ENCODE results near the gene FCHO1.

Gene FCHO1

GRCh38 chr19:17821190-17821589, 69.9 kb downstream of the FCHO1 start, which contains the start of gene INSL3:
Gene INSL3 (minus strand): TSS chr19:17821519. CDS start chr19:17821506, 13 bp downstream.
- DNase-seq (ENCODE audit: insufficient read length, low spot score) (no peak), FAIRE-seq (no peak)

GRCh38 chr19:17824339-17824738, 73.1 kb downstream of the FCHO1 start:
- DNase-seq (ENCODE audit: insufficient read length, low spot score) (no peak), FAIRE-seq (no peak)

- DNase-seq (ENCODE audit: insufficient read length, low spot score) (no peak), FAIRE-seq (no peak)
Observed at GRCh38 chr19:17826508-17827056, 75.3 kb downstream of the FCHO1 start.

- DNase-seq (ENCODE audit: insufficient read length, low spot score) = no peak
Observed at GRCh38 chr19:17829855-17830566, 78.7 kb downstream of the FCHO1 start.

GRCh38 chr19:17830567-17831418, 79.5 kb downstream of the FCHO1 start:
- DNase-seq (ENCODE audit: insufficient read length, low spot score) (no peak), FAIRE-seq (no peak)

More at GRCh38 chr19:17829855-17830566, 78.7 kb downstream of the FCHO1 start:
- FAIRE-seq = no peak

GRCh38 chr19:17831419-17831888, 80.2 kb downstream of the FCHO1 start:
- DNase-seq (ENCODE audit: insufficient read length, low spot score) (no peak), FAIRE-seq (no peak)

- DNase-seq (ENCODE audit: insufficient read length, low spot score) (no peak), FAIRE-seq (no peak)
Observed at GRCh38 chr19:17832443-17833208, 81.3 kb downstream of the FCHO1 start.

- DNase-seq (ENCODE audit: insufficient read length, low spot score) (no peak), FAIRE-seq (no peak)
Observed at GRCh38 chr19:17834350-17835181, 83.3 kb downstream of the FCHO1 start.

GRCh38 chr19:17835182-17836006, 84.1 kb downstream of the FCHO1 start:
- no peak for FAIRE-seq

GRCh38 chr19:17836530-17836929, 85.3 kb downstream of the FCHO1 start:
- DNase-seq (ENCODE audit: insufficient read length, low spot score) = no peak
- no peak for FAIRE-seq

More at GRCh38 chr19:17835182-17836006, 84.1 kb downstream of the FCHO1 start:
- no peak for DNase-seq (ENCODE audit: insufficient read length, low spot score)

GRCh38 chr19:17837972-17838371, 86.7 kb downstream of the FCHO1 start:
- FAIRE-seq (no peak), DNase-seq (ENCODE audit: insufficient read length, low spot score) (no peak)

Measured in GM19239 (cell line).